Measurements from ENCODE around the gene KCNIP4. TPM values are rescaled to one million over a fixed set of nuclear protein-coding genes. Genes with fewer than 3 reads are reported as not detected.

KCNIP4 gene
- total and polyA plus RNA-seq, 2 of the 8 experiments (the other 6 are each of a cell fraction or from before 2014, with no cell fraction given) = 0.06 TPM; not detected in 1

DNA sequence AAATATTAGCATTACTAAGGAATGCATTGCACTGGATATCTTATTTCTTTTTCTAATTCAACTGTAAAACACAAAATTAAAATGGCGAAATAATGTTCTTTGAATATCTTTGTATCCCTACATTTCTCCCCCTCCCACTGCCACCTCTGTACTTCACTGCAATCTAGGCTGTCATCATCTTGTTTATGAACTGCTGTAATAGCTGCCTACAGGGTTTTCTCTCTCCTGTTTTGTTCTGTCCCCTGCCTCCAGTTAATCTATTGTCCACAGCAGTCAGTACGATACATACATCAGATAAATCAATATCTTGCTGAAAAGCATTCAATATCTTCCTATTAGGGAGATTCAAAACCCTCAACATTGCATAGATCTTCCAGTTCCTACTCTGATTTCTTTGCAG lies 528.4 kb downstream of the KCNIP4 start (continued):
- TF ChIP-seq, protein P1, sequence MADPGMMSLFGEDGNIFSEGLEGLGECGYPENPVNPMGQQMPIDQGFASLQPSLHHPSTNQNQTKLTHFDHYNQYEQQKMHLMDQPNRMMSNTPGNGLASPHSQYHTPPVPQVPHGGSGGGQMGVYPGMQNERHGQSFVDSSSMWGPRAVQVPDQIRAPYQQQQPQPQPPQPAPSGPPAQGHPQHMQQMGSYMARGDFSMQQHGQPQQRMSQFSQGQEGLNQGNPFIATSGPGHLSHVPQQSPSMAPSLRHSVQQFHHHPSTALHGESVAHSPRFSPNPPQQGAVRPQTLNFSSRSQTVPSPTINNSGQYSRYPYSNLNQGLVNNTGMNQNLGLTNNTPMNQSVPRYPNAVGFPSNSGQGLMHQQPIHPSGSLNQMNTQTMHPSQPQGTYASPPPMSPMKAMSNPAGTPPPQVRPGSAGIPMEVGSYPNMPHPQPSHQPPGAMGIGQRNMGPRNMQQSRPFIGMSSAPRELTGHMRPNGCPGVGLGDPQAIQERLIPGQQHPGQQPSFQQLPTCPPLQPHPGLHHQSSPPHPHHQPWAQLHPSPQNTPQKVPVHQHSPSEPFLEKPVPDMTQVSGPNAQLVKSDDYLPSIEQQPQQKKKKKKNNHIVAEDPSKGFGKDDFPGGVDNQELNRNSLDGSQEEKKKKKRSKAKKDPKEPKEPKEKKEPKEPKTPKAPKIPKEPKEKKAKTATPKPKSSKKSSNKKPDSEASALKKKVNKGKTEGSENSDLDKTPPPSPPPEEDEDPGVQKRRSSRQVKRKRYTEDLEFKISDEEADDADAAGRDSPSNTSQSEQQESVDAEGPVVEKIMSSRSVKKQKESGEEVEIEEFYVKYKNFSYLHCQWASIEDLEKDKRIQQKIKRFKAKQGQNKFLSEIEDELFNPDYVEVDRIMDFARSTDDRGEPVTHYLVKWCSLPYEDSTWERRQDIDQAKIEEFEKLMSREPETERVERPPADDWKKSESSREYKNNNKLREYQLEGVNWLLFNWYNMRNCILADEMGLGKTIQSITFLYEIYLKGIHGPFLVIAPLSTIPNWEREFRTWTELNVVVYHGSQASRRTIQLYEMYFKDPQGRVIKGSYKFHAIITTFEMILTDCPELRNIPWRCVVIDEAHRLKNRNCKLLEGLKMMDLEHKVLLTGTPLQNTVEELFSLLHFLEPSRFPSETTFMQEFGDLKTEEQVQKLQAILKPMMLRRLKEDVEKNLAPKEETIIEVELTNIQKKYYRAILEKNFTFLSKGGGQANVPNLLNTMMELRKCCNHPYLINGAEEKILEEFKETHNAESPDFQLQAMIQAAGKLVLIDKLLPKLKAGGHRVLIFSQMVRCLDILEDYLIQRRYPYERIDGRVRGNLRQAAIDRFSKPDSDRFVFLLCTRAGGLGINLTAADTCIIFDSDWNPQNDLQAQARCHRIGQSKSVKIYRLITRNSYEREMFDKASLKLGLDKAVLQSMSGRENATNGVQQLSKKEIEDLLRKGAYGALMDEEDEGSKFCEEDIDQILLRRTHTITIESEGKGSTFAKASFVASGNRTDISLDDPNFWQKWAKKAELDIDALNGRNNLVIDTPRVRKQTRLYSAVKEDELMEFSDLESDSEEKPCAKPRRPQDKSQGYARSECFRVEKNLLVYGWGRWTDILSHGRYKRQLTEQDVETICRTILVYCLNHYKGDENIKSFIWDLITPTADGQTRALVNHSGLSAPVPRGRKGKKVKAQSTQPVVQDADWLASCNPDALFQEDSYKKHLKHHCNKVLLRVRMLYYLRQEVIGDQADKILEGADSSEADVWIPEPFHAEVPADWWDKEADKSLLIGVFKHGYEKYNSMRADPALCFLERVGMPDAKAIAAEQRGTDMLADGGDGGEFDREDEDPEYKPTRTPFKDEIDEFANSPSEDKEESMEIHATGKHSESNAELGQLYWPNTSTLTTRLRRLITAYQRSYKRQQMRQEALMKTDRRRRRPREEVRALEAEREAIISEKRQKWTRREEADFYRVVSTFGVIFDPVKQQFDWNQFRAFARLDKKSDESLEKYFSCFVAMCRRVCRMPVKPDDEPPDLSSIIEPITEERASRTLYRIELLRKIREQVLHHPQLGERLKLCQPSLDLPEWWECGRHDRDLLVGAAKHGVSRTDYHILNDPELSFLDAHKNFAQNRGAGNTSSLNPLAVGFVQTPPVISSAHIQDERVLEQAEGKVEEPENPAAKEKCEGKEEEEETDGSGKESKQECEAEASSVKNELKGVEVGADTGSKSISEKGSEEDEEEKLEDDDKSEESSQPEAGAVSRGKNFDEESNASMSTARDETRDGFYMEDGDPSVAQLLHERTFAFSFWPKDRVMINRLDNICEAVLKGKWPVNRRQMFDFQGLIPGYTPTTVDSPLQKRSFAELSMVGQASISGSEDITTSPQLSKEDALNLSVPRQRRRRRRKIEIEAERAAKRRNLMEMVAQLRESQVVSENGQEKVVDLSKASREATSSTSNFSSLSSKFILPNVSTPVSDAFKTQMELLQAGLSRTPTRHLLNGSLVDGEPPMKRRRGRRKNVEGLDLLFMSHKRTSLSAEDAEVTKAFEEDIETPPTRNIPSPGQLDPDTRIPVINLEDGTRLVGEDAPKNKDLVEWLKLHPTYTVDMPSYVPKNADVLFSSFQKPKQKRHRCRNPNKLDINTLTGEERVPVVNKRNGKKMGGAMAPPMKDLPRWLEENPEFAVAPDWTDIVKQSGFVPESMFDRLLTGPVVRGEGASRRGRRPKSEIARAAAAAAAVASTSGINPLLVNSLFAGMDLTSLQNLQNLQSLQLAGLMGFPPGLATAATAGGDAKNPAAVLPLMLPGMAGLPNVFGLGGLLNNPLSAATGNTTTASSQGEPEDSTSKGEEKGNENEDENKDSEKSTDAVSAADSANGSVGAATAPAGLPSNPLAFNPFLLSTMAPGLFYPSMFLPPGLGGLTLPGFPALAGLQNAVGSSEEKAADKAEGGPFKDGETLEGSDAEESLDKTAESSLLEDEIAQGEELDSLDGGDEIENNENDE (IDR thresholded peaks at IDR 0.05; ENCODE audit: insufficient replicate concordance, low read length) = no peak
- TF ChIP-seq BACH1 (IDR thresholded peaks at IDR 0.05; ENCODE audit: low read length) = no peak
- TF ChIP-seq RAD21 (IDR thresholded peaks at IDR 0.05 in 1 of 2, conservative IDR thresholded peaks at IDR 0.05 in 1 of 2; ENCODE audit: low read depth in 2 of 2, low read length in 2 of 2) = no peak
- TF ChIP-seq, protein P2, sequence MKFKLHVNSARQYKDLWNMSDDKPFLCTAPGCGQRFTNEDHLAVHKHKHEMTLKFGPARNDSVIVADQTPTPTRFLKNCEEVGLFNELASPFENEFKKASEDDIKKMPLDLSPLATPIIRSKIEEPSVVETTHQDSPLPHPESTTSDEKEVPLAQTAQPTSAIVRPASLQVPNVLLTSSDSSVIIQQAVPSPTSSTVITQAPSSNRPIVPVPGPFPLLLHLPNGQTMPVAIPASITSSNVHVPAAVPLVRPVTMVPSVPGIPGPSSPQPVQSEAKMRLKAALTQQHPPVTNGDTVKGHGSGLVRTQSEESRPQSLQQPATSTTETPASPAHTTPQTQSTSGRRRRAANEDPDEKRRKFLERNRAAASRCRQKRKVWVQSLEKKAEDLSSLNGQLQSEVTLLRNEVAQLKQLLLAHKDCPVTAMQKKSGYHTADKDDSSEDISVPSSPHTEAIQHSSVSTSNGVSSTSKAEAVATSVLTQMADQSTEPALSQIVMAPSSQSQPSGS (IDR thresholded peaks at IDR 0.05; ENCODE audit: low read length) = no peak
- no peak for TF ChIP-seq SRF (IDR thresholded peaks at IDR 0.05; ENCODE audit: low read depth, low read length)
- no peak for TF ChIP-seq POLR2A (IDR thresholded peaks at IDR 0.05; ENCODE audit: control extremely low read depth in 1 of 2, low read depth in 2 of 2, low read length in 2 of 2)
- no peak for TF ChIP-seq NRF1 (IDR thresholded peaks at IDR 0.05; ENCODE audit: low read depth, low read length)
- no peak for TF ChIP-seq BRCA1 (IDR thresholded peaks at IDR 0.05; ENCODE audit: low read depth, low read length)
- no peak for TF ChIP-seq TAF1 (IDR thresholded peaks at IDR 0.05; ENCODE audit: low read depth, low read length)
- TF ChIP-seq KDM4A (IDR thresholded peaks at IDR 0.05; ENCODE audit: low read depth, low read length, severe bottlenecking) = no peak

All from H1 (cell line).